IPS-18c (cell line): Measurements from ENCODE around the gene CDX1.
A peak's percentile ranks its signal among the peaks of the same experiment; 100 is the strongest.

ENCODE experiments used
- H3K4me3 ChIP-seq: 2 replicates; pipeline ENCODE4 v1.7.0; 2013; ENCODE audit warnings: low read depth, mild to moderate bottlenecking, low read length, moderate library complexity; ENCODE audit not compliant: insufficient read depth
- H3K9me3 ChIP-seq: one replicate; pipeline ENCODE4 v1.6.1; 2013; ENCODE audit warnings: mild to moderate bottlenecking, low read length, moderate library complexity; ENCODE audit not compliant: control insufficient read depth, insufficient read depth

Gene CDX1

DNA sequence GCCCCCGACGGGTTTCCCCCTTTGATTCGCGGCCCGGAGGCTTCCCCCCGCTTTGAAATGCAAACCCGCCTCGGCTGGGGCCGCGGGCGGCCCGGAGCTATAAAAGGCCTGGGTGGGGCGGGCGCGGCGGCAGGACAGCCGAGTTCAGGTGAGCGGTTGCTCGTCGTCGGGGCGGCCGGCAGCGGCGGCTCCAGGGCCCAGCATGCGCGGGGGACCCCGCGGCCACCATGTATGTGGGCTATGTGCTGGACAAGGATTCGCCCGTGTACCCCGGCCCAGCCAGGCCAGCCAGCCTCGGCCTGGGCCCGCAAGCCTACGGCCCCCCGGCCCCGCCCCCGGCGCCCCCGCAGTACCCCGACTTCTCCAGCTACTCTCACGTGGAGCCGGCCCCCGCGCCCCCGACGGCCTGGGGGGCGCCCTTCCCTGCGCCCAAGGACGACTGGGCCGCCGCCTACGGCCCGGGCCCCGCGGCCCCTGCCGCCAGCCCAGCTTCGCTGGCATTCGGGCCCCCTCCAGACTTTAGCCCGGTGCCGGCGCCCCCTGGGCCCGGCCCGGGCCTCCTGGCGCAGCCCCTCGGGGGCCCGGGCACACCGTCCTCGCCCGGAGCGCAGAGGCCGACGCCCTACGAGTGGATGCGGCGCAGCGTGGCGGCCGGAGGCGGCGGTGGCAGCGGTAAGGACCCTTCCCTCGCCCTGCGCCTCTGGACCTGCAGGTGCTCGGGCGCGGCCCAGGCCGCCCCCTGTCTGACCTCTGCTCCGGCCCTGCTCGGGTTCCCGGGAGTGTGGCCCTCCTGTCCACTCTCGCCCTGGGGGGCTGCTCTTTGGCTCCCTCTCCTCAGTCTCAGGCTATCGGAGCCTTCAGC lies at the start of gene CDX1:
CDX1 (plus strand) TSS at position 129 of the 862 bp plus-strand sequence; CDS start at position 228, 99 bp downstream.
- H3K4me3 ChIP-seq, result peak within 1 kb of the TSS; percentile 24; the same call in 1 of the 2 replicates
- H3K9me3 ChIP-seq, result peaks cover 2% of the 10 kb centered on the region

DNA sequence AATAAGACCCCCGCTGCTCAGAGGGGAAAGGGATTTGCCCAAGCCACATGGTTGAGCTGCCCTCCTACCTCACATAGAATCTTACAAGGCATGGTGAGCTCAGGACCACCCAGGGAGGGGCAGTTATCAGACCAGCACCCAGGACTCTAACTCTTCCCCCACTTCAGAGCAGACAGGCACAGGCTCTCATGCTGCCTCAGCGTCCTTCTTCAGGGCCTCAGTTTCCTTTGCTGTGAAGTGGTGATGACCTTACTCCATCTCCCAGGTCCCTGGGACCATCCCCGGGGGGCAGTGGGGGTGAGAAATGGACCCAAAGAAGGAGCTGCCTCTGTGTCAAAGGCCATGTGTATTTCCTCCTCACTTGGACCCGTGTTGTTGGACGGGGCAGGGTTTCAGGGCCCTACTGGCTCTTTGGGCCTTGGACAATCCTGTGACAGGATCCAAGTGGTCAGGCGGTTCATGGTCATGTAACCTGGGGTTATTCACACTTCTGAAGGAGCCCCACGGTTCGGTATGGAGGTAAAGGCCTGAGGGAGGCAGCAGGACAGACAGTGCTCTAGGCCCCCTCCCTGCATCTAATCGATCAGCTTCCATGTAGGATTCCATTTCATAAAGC lies 48.5 kb upstream of the CDX1 start:
- H3K9me3 ChIP-seq, result no peaks in the 10 kb centered on the region

DNA sequence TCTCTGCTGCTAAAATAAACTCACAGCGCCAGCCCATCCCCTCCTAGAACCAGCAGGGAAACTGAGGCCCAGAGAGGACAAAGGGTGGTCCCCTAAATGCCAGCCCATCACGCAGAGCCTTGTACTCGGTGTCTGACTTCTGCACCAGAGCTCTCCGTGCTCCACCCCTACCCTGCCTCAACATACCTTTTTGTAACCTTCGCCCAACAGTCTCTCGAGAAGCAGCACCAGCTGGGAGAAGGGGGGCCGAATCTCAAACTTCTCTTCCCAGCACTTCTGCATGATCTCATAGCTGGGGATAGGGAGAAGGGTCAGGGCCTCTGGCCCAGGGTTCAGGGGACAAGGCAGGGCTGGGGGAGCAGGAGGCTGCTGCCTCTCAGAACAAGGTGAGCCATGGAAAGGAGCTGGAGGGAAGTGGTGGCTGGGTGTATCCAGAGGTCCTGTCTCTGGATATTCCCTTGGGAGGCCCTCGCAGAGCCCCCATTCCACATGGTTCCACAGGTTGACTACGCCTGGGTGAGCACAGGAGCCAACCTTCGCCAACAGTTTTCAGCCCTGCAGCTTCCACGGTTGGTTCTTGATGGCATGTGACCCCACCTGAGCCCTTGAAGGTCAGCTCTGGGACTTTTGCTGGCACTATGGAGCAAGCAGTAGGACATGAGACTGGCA lies 47.9 kb upstream of the CDX1 start:
- no peaks in the 10 kb centered on the region for H3K9me3 ChIP-seq

More for the DNA sequence above, 48.5 kb upstream of the CDX1 start:
- H3K4me3 ChIP-seq, result no peak overlapping the region

DNA sequence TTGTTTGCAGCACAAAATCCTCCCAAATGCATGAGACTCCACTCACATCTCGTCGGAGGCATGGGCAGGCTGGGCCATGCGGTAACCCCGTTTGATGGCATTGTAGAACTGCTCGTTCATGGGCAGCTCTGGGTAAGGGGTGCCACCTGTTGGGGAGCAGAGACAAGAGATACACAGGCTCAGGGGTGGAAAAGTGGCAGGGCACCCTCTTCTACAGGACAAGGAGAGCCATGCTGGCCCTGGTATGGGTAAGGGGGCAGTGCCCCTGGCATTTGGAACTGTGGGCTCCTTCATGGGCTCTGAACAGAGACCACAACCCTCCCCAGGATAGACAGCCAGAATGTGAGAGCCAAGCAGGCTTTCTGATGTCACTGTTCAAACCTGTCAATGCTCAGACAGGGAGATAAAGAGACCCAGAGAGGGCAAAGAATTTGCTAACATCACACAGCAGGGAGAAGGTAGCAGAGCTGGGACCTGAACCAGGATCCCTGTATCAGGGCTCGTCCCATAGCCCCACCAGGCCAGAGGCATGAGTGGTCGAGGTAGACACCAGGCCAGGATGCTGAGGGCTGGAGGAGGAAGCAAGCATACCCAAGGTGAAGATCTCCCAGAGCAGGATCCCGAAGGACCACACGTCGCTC lies 47.0 kb upstream of the CDX1 start:
- no peaks in the 10 kb centered on the region for H3K9me3 ChIP-seq
- H3K4me3 ChIP-seq, result no peak overlapping the region

More for the DNA sequence above, 47.9 kb upstream of the CDX1 start:
- no peak overlapping the region for H3K4me3 ChIP-seq

DNA sequence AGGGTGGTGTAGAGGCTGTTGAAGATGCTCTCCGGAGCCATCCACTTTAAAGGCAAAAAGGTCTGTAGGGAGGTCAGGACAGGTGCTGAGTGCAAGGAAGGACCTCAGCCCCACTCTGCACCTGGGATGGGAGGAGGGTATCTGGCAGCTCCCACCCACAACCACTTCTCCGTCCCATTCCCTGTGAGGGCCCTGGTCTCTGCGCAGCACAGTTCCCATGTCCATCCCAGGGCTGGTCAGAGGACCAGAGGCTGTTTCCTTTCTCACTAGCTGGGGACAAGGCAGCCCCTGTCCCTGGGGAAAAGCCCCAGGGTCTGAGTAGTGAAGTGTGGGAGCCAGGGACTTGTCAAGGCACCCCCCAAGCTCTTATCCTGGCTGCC lies 46.5 kb upstream of the CDX1 start:
- H3K9me3 ChIP-seq, result no peaks in the 10 kb centered on the region
- H3K4me3 ChIP-seq, result no peak overlapping the region

DNA sequence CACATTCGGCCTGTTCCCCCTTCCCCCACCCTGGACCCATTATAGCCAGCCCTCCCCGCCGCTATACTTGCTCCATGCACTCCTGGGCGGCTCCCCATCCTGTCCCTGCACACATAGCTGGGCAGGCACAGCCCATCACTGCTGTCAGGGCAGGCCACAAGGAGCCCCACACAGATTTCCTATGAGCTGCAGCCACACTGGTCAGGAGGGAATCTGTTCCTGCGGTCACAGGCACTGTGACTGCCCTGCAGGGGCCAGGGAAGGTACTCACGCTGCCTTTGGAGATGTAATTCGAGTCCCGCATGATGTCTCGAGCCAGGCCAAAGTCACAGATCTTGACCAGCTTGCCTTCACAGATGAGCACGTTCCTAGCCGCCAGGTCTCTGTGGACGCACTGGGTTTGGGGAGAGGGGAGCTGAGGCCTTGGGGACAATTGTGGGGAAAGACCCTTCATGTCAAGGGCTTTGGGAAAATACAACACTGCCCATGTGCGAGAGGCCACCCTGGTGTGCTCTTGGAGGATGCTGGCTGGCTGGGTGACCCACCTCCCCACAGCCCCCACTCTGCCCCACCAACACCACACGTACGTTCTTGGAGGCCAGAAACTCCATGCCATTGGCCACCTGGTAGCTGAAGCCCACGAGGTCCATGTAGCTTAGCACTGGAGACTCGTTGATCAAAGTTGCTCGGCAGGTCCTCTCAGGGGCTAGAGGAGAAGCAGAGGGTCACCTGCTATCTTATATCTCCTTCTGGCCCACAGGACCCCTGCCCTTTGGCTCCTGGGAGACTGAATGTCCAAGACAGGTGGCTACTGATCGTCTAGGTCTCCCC lies 45.7 kb upstream of the CDX1 start:
- H3K9me3 ChIP-seq, result no peaks in the 10 kb centered on the region

DNA sequence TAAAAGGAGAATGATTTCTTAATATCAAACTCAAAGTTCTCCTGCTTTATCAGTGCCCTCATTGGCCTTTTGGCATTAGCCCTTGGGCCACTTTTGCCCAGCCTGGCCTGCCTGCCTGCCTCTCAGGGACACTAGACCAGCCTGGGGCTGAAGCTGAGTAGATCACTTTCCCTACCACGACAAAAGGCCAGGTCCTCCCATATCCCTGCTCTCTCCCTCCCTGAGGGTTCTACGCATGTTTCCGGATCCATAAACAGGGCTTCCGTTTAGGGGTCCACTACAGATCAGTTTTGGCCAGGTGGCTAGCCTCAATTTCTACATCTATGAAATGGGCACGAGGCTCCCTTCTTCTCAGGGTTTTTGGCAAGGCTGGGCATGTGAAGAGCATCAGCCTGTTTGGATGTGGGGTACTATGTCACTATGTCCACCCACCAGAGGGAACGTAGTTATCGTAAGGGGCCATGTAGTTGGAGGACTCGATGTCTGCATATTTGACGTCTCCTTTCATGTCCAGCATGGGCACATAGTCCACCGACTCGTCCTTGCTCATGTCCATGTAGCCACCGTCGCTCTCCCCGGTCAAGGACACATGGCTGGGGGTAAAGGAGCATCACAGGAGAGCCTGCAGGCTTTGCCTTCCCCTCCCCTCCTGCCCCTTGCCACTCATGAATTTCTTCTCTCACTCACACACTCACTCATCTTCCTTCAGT lies 45.0 kb upstream of the CDX1 start:
- H3K4me3 ChIP-seq, result no peak overlapping the region
- H3K9me3 ChIP-seq, result no peaks in the 10 kb centered on the region

More for the DNA sequence above, 45.7 kb upstream of the CDX1 start:
- H3K4me3 ChIP-seq, result no peak overlapping the region

DNA sequence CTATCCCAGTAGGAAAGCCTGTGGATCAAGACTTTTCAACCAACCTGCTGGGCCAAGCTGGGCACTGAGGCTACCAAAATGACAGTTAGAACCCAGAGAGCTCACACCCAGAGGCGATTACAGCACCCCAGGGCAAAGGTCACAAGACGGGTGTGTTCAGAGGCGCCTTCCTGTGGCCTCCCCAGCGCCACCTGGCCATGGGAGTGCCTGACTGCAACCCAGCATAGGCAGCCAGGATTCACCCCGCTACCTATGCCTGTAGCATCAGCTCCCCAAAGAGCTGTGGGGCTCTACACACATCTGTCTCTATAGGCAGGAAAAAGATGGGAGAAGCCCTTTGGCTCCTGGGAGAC lies 44.4 kb upstream of the CDX1 start:
- Histone ChIP-seq H3K9me3 (no peaks in the 10 kb centered on the region), H3K4me3 (no peak overlapping the region)

DNA sequence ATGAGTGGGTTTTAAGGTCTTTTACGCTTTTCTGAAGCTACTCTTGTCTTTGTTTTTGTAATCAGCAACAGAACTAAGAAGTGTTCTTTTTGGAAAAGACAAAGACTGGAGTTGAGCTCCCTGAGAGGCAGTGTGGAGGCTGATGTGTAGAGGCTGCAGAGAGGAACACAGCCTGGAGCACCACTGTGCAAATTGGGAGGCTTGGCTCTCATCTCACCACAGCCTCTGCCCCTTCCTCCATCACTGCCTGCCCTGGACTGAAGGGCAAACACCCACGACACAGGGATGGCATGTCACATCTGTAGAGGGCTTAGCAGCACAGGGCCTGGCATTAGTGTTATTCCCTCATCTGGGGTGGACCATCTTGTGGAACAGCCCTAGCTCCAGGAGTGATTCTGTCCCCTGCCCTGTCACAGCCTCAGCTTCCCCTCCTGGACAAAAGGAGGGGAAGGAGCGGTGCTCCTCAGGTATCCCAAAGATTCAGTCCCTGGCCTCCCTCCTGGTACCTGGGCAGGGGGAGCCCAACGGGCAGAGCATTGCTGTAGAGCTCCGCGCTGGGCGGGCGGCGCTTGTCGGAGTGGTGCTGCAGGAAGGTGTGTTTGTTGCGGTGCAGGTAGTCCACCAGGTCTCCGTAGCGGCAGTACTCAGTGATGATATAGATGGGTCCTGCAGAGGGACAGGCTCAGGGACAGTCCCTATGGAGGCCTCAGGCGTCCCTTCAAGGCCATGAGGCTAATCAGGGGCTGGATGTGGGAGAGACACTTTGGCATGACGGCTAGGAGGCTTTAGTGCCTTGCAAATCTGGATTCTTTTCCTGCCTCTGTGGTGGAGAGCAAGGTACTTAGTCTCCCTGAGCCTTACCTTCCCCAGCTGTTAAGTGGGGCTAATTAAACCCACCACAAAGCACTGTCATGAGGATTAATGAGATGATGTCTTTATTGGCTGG lies 43.8 kb upstream of the CDX1 start:
- H3K9me3 ChIP-seq, result no peaks in the 10 kb centered on the region
- no peak overlapping the region for H3K4me3 ChIP-seq

DNA sequence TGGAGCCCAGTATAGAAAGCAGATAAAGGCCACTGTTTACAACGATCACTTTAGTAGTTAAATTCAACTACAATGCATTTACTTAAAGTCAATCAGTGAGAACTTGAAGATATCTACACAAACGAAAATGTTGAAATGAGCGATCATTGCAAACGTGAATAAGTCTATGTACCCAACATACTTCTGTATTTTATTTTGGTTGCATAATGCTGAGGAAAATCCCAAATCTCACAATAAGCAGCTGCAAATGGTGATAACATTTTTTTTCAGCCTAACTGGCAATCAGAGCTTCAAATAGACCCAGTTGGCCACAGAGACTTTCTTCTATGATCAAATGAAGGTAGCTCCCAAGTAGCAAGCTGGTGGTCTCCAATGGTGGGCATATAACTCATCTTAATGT lies 43.0 kb upstream of the CDX1 start:
- Histone ChIP-seq H3K4me3 (no peak overlapping the region), H3K9me3 (no peaks in the 10 kb centered on the region)

DNA sequence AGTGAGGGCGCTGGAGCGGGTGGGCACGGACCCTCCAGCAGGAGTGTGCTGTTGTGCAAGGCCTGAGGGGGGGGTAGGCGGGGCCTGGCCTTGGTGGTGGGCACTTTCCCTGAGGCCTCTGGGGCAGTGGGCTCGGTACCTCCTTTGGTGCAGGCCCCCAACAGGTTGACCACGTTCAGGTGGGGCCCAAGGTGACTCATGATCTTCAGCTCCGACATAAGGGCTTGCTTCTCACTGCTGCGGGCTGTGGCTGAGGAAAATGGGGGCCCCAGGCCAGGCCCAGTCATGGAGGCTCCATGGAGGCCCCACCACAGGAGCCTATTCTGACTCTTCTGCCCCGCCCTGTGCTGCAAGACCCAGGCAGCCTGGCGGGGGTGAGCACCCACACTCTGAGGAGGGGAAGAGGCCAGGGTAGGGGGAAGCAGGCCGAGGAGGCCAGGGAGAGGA lies 42.4 kb upstream of the CDX1 start:
- Histone ChIP-seq H3K9me3 (no peaks in the 10 kb centered on the region), H3K4me3 (no peak overlapping the region)

DNA sequence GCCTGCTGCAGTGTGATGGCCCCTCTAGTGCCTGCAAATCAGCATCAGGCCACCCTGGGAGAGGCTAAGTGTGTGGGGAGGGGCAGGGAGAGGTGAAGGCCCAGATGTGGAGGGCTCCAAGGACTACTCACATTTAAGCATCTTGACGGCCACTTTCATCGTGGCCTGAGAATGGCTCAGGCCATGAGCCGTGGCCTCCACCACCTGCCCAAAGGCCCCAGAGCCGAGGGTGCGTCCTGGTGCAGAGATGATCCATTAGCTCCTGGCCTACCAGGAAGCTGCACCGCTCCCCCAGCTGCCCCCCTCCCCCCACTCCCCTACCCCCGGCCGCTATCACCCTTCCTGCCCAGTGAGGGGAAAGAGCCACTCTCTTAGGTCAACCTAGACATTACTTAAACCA lies 42.0 kb upstream of the CDX1 start:
- H3K9me3 ChIP-seq, result no peaks in the 10 kb centered on the region
- no peak overlapping the region for H3K4me3 ChIP-seq

DNA sequence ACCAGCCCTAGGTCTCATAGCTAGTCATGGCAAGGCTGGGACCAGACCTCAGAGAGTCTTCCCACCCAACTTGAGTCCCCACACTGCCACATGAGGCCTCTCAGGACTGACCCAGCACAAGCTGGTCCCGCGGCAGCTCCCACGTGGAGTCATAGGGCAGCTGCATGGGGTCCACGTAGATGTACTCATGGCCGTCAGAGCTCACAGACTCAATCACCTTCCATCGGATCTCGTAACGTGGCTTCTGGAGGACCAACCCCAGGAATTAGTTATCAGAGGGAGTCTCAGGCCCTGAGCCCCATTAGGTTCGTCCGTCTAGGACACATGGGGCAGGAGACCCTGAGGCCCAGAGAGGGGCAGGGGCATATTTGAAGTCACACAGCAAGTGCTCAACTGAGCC lies 41.2 kb upstream of the CDX1 start:
- no peaks in the 10 kb centered on the region for H3K9me3 ChIP-seq
- H3K4me3 ChIP-seq, result no peak overlapping the region

DNA sequence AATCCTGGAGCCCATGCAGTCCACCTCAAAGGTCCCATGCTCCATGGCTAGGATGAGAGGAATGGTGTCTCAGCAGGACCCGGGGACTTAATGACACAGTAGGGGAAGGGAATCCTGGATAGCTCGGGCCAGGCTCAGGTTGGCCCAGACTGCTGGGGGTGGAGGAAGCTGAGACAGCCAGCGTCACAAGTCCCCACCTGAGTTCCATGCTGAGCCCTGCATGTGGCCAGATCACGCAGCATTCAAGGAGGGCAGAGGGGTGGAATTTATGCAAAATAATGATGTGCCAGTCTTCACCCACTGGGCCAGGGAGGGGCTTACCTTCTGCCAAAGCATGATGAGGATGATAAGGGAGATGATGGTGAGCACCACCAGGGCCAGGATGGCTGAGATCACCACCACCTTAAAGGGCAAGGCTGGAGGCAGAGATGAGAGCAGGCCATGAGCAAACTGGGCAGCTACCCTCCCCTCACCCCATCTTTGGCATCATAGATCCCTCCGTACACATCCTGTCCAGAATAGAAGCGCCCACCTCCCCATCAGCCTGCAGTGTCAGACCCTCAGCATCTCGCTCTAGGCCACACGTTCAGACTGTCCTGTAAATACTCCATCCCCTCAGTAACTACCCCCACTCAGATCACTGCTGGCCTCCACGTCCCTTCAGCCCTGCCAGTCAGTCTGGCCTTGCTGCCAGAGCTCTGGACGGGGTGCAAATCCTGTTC lies 40.2 kb upstream of the CDX1 start:
- Histone ChIP-seq H3K4me3 (no peak overlapping the region), H3K9me3 (no peaks in the 10 kb centered on the region)

DNA sequence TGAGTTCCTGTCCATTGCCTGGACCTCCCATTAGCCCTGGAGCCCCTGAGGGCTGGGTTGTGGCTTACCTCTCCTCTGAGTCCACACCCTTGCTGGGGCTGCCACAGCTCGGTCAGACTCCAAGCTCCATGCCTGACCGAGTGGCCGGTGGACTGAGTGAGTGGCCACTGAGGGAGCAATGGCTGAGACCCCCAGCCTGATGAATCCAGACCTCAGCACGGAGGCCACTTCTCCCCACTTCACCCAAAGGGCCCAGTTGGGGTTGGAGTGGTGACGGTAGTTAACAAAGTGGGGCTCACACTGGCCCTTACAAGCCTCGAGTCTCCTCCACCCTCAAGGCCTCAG lies 39.7 kb upstream of the CDX1 start:
- no peaks in the 10 kb centered on the region for H3K9me3 ChIP-seq
- no peak overlapping the region for H3K4me3 ChIP-seq
